ENCODE results near the gene TMEM63C. TPM values are rescaled to one million over a fixed set of nuclear protein-coding genes. Genes with fewer than 3 reads are reported as not detected.

TMEM63C gene
- total RNA-seq, 1 donor from 2014 or later, result 4.6 TPM

GRCh38 chr14:77250927-77251326, 69.3 kb downstream of the TMEM63C start:
- no peak overlapping the region for H3K4me3 Mint-ChIP-seq
- H3K4me1 Mint-ChIP-seq (ENCODE audit: unreplicated experiment), result no peaks in the 10 kb centered on the region
- DNase-seq (ENCODE audit: extremely low spot score, unreplicated experiment), result no peak
- no peak overlapping the region for H3K27ac Mint-ChIP-seq
- TF ChIP-seq CTCF (conservative IDR thresholded peaks at IDR 0.05), result no peak
- peaks cover 13% of the 10 kb centered on the region for H3K27me3 Mint-ChIP-seq
- H3K36me3 Mint-ChIP-seq, result no peaks in the 10 kb centered on the region
- no peaks in the 10 kb centered on the region for H3K9me3 Mint-ChIP-seq

GRCh38 chr14:77251870-77252269, 70.3 kb downstream of the TMEM63C start:
- Mint-ChIP-seq H3K4me1 (ENCODE audit: unreplicated experiment) (no peaks in the 10 kb centered on the region), H3K36me3 (no peaks in the 10 kb centered on the region), H3K27me3 (peaks cover 15% of the 10 kb centered on the region), H3K4me3 (no peak overlapping the region), H3K27ac (no peak overlapping the region), H3K9me3 (no peaks in the 10 kb centered on the region)
- DNase-seq (ENCODE audit: extremely low spot score, unreplicated experiment), result no peak
- no peak for TF ChIP-seq CTCF (conservative IDR thresholded peaks at IDR 0.05)

- Mint-ChIP-seq H3K27me3 (peaks cover 12% of the 10 kb centered on the region), H3K4me3 (no peak overlapping the region), H3K9me3 (no peaks in the 10 kb centered on the region), H3K36me3 (no peaks in the 10 kb centered on the region), H3K4me1 (ENCODE audit: unreplicated experiment) (no peaks in the 10 kb centered on the region), H3K27ac (no peak overlapping the region)
- no peak for TF ChIP-seq CTCF (conservative IDR thresholded peaks at IDR 0.05)
- no peak for DNase-seq (ENCODE audit: extremely low spot score, unreplicated experiment)
Observed at GRCh38 chr14:77253333-77254190, 72.0 kb downstream of the TMEM63C start.

- Mint-ChIP-seq H3K27ac (no peak overlapping the region), H3K4me3 (no peak overlapping the region), H3K9me3 (no peaks in the 10 kb centered on the region), H3K36me3 (no peaks in the 10 kb centered on the region), H3K4me1 (ENCODE audit: unreplicated experiment) (no peaks in the 10 kb centered on the region), H3K27me3 (peaks cover 16% of the 10 kb centered on the region)
- TF ChIP-seq CTCF (conservative IDR thresholded peaks at IDR 0.05), result no peak
- no peak for DNase-seq (ENCODE audit: extremely low spot score, unreplicated experiment)
Observed at GRCh38 chr14:77256694-77257093, 75.1 kb downstream of the TMEM63C start.

GRCh38 chr14:77257700-77258099, 76.1 kb downstream of the TMEM63C start:
- no peaks in the 10 kb centered on the region for H3K36me3 Mint-ChIP-seq
- H3K4me1 Mint-ChIP-seq (ENCODE audit: unreplicated experiment), result no peaks in the 10 kb centered on the region
- H3K4me3 Mint-ChIP-seq, result no peak overlapping the region
- H3K27ac Mint-ChIP-seq, result no peak overlapping the region
- H3K9me3 Mint-ChIP-seq, result no peaks in the 10 kb centered on the region
- DNase-seq (ENCODE audit: extremely low spot score, unreplicated experiment), result no peak
- no peak for TF ChIP-seq CTCF (conservative IDR thresholded peaks at IDR 0.05)
- peaks cover 18% of the 10 kb centered on the region for H3K27me3 Mint-ChIP-seq

Measured in type B pancreatic cell (in vitro differentiated cells).